ENCODE data around the gene SPC25. TPM values are rescaled to one million over a fixed set of nuclear protein-coding genes. Genes with fewer than 3 reads are reported as not detected.

Gene SPC25
- total and polyA plus RNA-seq, 2 of the 13 experiments (the other 11 are each of a cell fraction or from before 2014, with no cell fraction given) = 11.3 to 26.5 TPM

- TF ChIP-seq KAT8 (CRISPR knock-in tag; IDR thresholded peaks at IDR 0.05) = peak; percentile 74; the same call in 1 of the 2 replicates
- no peak for TF ChIP-seq MAF1 (CRISPR knock-in tag; IDR thresholded peaks at IDR 0.05; ENCODE audit: borderline replicate concordance)
- no peak for TF ChIP-seq ZNF383 (CRISPR knock-in tag; IDR thresholded peaks at IDR 0.05; ENCODE audit: borderline replicate concordance)
- TF ChIP-seq MYC (CRISPR knock-in tag; IDR thresholded peaks at IDR 0.05; ENCODE audit: borderline replicate concordance) = peak; percentile 77
- TF ChIP-seq SETDB1 (CRISPR knock-in tag; IDR thresholded peaks at IDR 0.05; ENCODE audit: borderline replicate concordance) = no peak
- TF ChIP-seq SAP130 (CRISPR knock-in tag; IDR thresholded peaks at IDR 0.05; ENCODE audit: low read depth) = peak; percentile 99
- TF ChIP-seq KDM4B (CRISPR knock-in tag; IDR thresholded peaks at IDR 0.05) = no peak
- TF ChIP-seq ZNF280D (CRISPR knock-in tag; IDR thresholded peaks at IDR 0.05) = no peak; the same call in 1 of the 2 replicates
- no peak; the same call in 1 of the 2 replicates for TF ChIP-seq ZNF142 (CRISPR knock-in tag; IDR thresholded peaks at IDR 0.05)
- TF ChIP-seq ZFP37 (CRISPR knock-in tag; IDR thresholded peaks at IDR 0.05; ENCODE audit: borderline replicate concordance) = no peak
- TF ChIP-seq MEIS2 (CRISPR knock-in tag; IDR thresholded peaks at IDR 0.05) = peak; percentile 46; the same call in 1 of the 2 replicates
- TF ChIP-seq HNF1B (CRISPR knock-in tag; IDR thresholded peaks at IDR 0.05) = peak; percentile 29; the same call in 1 of the 2 replicates
- peak; percentile 98 for TF ChIP-seq HDAC1 (CRISPR knock-in tag; IDR thresholded peaks at IDR 0.05)
- TF ChIP-seq ESRRA (CRISPR knock-in tag; IDR thresholded peaks at IDR 0.05; ENCODE audit: low read depth) = no peak; the same call in 1 of the 2 replicates
- TF ChIP-seq ZNF260 (CRISPR knock-in tag; IDR thresholded peaks at IDR 0.05; ENCODE audit: borderline replicate concordance, low read depth) = no peak
- TF ChIP-seq IKZF1 (IDR thresholded peaks at IDR 0.05) = no peak
- no peak for TF ChIP-seq LCORL (IDR thresholded peaks at IDR 0.05)
- peak; percentile 15; the same call in 1 of the 2 replicates for TF ChIP-seq LCORL (CRISPR knock-in tag; IDR thresholded peaks at IDR 0.05)
These were observed at the start of gene SPC25 (continued) for GRCh38 chr2:168890006-168890782.

Data from HepG2 (cell line).